OCI-LY3 (cell line): ENCODE results near the gene NRXN3.

ENCODE experiments used
- CTCF ChIP-seq: fragments of 200-600, 300-600 bp; sonication (generic); IDR thresholded peaks from 2 replicates; pipeline ENCODE4 v1.5.1; 2014; ENCODE audit warnings: antibody characterized with exemption, low read length, low read depth
- EZH2phosphoT487 ChIP-seq: fragments of 200-600 bp; shearing (Covaris generic); IDR thresholded peaks from 2 replicates; pipeline ENCODE4 v1.6.1; 2018; ENCODE audit warnings: antibody characterized with exemption, mixed run types, low read depth

GRCh38 chr14:79915406-79915805, 1745.2 kb downstream of the NRXN3 start:
- no peak for TF ChIP-seq CTCF
- TF ChIP-seq EZH2phosphoT487 = no peak
